Neuronal stem cell (in vitro differentiated cells): ENCODE data around the gene PLPPR1.

ENCODE experiments used
- DNase-seq: peaks from one replicate; pipeline ENCODE4 v3.0.0-alpha.2; 2013; ENCODE audit warnings: low spot score
- H2AFZ ChIP-seq: one replicate; pipeline ENCODE4 v1.6.1; 2013; ENCODE audit warnings: mild to moderate bottlenecking, low read length, inconsistent platforms
- H2AK5ac ChIP-seq: 2 replicates; pipeline ENCODE4 v1.6.1; 2013; ENCODE audit warnings: low read depth, mild to moderate bottlenecking, inconsistent platforms, low read length, moderate library complexity, mixed read lengths
- H2BK120ac ChIP-seq: 2 replicates; pipeline ENCODE4 v1.6.1; 2013; ENCODE audit warnings: low read depth, mild to moderate bottlenecking, inconsistent platforms, low read length, moderate library complexity, mixed read lengths
- H2BK12ac ChIP-seq: one replicate; pipeline ENCODE4 v1.6.1; 2013; ENCODE audit warnings: low read length, inconsistent platforms
- H2BK15ac ChIP-seq: 2 replicates; pipeline ENCODE4 v1.6.1; 2013; ENCODE audit warnings: mild to moderate bottlenecking, low read length, inconsistent platforms, mixed read lengths
- H2BK5ac ChIP-seq: one replicate; pipeline ENCODE4 v1.6.1; 2013; ENCODE audit warnings: inconsistent platforms, mild to moderate bottlenecking, low read length, moderate library complexity
- H3K14ac ChIP-seq: one replicate; pipeline ENCODE4 v1.6.1; 2013; ENCODE audit warnings: low read length, inconsistent platforms
- H3K18ac ChIP-seq: 2 replicates; pipeline ENCODE4 v1.6.1; 2013; ENCODE audit warnings: low read length, inconsistent platforms
- H3K23ac ChIP-seq: 2 replicates; pipeline ENCODE4 v1.6.1; 2013; ENCODE audit warnings: low read depth, mild to moderate bottlenecking, mixed read lengths, low read length, inconsistent platforms; ENCODE audit not compliant: poor library complexity
- H3K27ac ChIP-seq: replicated peaks from 3 replicates; pipeline ENCODE4 v1.5.1; 2013; ENCODE audit warnings: low read length, inconsistent platforms
- H3K27me3 ChIP-seq, 3 experiments: 2 replicates each; pipeline ENCODE4 v1.6.1; 2013; ENCODE audit warnings: low read length in 3 of 3, mild to moderate bottlenecking in 2 of 3, inconsistent platforms in 1 of 3, low read depth in 1 of 3, mixed read lengths in 1 of 3, moderate library complexity in 1 of 3; ENCODE audit not compliant: control insufficient read depth in 3 of 3, insufficient read depth in 3 of 3
- H3K36me3 ChIP-seq, 2 donors: replicated peaks in 1 of 2; 2 replicates each; pipeline ENCODE4 v1.6.1; 2013; ENCODE audit warnings: low read length in 2 of 2; ENCODE audit not compliant: control insufficient read depth in 2 of 2, insufficient read depth in 2 of 2
- H3K4ac ChIP-seq: 2 replicates; pipeline ENCODE4 v1.6.1; 2013; ENCODE audit warnings: inconsistent platforms, mild to moderate bottlenecking, low read length, moderate library complexity
- H3K4me1 ChIP-seq, 2 donors: 1 replicate in 1 of 2; 2 replicates in 1 of 2; pipeline ENCODE4 v1.6.1; 2013; ENCODE audit warnings: low read length in 2 of 2, low read depth in 1 of 2; ENCODE audit not compliant: control insufficient read depth in 2 of 2, insufficient read depth in 1 of 2
- H3K4me2 ChIP-seq: one replicate; pipeline ENCODE4 v1.6.1; 2013; ENCODE audit warnings: mild to moderate bottlenecking, low read length, inconsistent platforms; ENCODE audit not compliant: insufficient read depth, poor library complexity, severe bottlenecking
- H3K4me3 ChIP-seq, 2 donors: 2 replicates each; pipeline ENCODE4 v1.5.1; 2013; ENCODE audit warnings: low read length in 2 of 2, mild to moderate bottlenecking in 2 of 2, inconsistent platforms in 1 of 2, moderate library complexity in 1 of 2
- H3K79me1 ChIP-seq: one replicate; pipeline ENCODE4 v1.6.1; 2013; ENCODE audit warnings: low read depth, mild to moderate bottlenecking, inconsistent platforms, low read length, moderate library complexity
- H3K9ac ChIP-seq: one replicate; pipeline ENCODE4 v1.6.1; 2013; ENCODE audit warnings: mild to moderate bottlenecking, low read depth, low read length, inconsistent platforms; ENCODE audit not compliant: poor library complexity
- H3K9me3 ChIP-seq, 2 donors: replicated peaks in 1 of 2; 2 replicates each; pipeline versions ENCODE3 to v1.6.1; 2013; ENCODE audit warnings: low read length in 2 of 2, mild to moderate bottlenecking in 2 of 2, inconsistent platforms in 1 of 2, low read depth in 1 of 2, mixed read lengths in 1 of 2, moderate library complexity in 1 of 2; ENCODE audit not compliant: control insufficient read depth in 2 of 2, insufficient read depth in 1 of 2
- H4K8ac ChIP-seq: one replicate; pipeline ENCODE4 v1.6.1; 2013; ENCODE audit warnings: low read depth, mild to moderate bottlenecking, inconsistent platforms, low read length, moderate library complexity
- H4K91ac ChIP-seq: one replicate; pipeline ENCODE4 v1.6.1; 2013; ENCODE audit warnings: low read length, low read depth, mild to moderate bottlenecking, inconsistent platforms; ENCODE audit not compliant: poor library complexity
- WGBS, 2 donors: extraction: QIAGEN DNeasy Blood & Tissue Kit; methylation state at CpG; one replicate each; pipeline ENCODE4 v1.1.7; 2013; ENCODE audit warnings: missing lambda C conversion rate in 2 of 2, mixed read lengths in 1 of 2; ENCODE audit not compliant: insufficient read length in 2 of 2, insufficient replicate concordance in 1 of 2; ENCODE audit errors: extremely low coverage in 2 of 2; 5-methylcytosine and 5-hydroxymethylcytosine counted together

Gene PLPPR1

GRCh38 chr9:101191723-101192122 lies 163.2 kb downstream of the PLPPR1 start:
- DNase-seq, result no peak
- Histone ChIP-seq H3K79me1 (no peaks in the 10 kb centered on the region), H3K27me3 (no peaks in the 10 kb centered on the region), H3K4me1 (peaks cover 0 to 2% of the 10 kb centered on the region in 2 donors), H2AK5ac (no peak overlapping the region), H3K4ac (no peak overlapping the region), H4K8ac (no peak overlapping the region), H3K14ac (no peak overlapping the region), H2BK120ac (no peak overlapping the region), H3K18ac (no peak overlapping the region), H3K9ac (no peak overlapping the region), H3K9me3 (no peaks in the 10 kb centered on the region), H3K27ac (no peak overlapping the region), H2BK12ac (no peak overlapping the region), H2AFZ (no peak overlapping the region), H4K91ac (no peak overlapping the region), H3K23ac (no peak overlapping the region), H3K4me2 (no peak overlapping the region), H2BK5ac (no peak overlapping the region), H2BK15ac (no peak overlapping the region), H3K36me3 (no peaks in the 10 kb centered on the region), H3K4me3 (no peak overlapping the region)
- no CpG with 5 or more reads among the region's 2 CpGs for WGBS, 2 donors

DNA sequence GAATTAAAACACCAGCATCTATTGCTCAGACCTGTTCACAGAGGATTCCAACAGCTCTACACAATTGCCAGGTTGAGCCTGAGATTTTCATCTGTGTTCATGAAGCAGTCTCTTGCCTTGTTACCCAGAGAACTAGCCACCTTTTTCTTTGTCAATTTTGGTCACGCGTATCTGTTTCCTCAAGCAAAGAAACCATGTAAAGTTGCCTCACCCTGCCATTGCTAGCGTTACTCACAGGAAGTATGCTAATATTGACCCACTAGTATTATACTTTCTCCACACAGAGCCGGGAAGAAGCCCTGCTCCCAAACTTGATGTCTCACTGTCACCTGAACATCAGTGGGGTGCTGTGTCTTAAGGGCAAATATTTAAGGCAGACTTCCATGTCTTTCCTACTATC lies 168.5 kb downstream of the PLPPR1 start:
- WGBS, 2 donors, result no CpG with 5 or more reads among the region's 4 CpGs
- Histone ChIP-seq H4K8ac (no peak overlapping the region), H2AK5ac (no peak overlapping the region), H3K4me1 (no peaks in the 10 kb centered on the region), H3K4ac (no peak overlapping the region), H2BK15ac (no peak overlapping the region), H3K27ac (no peak overlapping the region), H4K91ac (no peak overlapping the region), H3K27me3 (no peaks in the 10 kb centered on the region), H3K4me2 (no peak overlapping the region), H3K4me3 (no peak overlapping the region), H3K14ac (no peak overlapping the region), H2BK12ac (no peak overlapping the region), H2BK5ac (no peak overlapping the region), H3K79me1 (no peaks in the 10 kb centered on the region), H2BK120ac (no peak overlapping the region), H3K18ac (no peak overlapping the region), H3K36me3 (no peaks in the 10 kb centered on the region), H3K23ac (no peak overlapping the region), H3K9ac (no peak overlapping the region), H3K9me3 (no peaks in the 10 kb centered on the region), H2AFZ (no peak overlapping the region)
- no peak for DNase-seq

GRCh38 chr9:101200852-101201251 lies 172.3 kb downstream of the PLPPR1 start:
- Histone ChIP-seq H3K18ac (no peak overlapping the region), H3K36me3 (no peaks in the 10 kb centered on the region), H3K79me1 (no peaks in the 10 kb centered on the region), H2AK5ac (no peak overlapping the region), H3K4ac (no peak overlapping the region), H3K27me3 (no peaks in the 10 kb centered on the region), H3K9me3 (no peaks in the 10 kb centered on the region), H4K8ac (no peak overlapping the region), H2BK12ac (no peak overlapping the region), H3K23ac (no peak overlapping the region), H3K4me3 (no peak overlapping the region), H3K4me1 (no peaks in the 10 kb centered on the region), H2AFZ (no peak overlapping the region), H2BK120ac (no peak overlapping the region), H3K4me2 (no peak overlapping the region), H3K27ac (no peak overlapping the region), H3K9ac (no peak overlapping the region), H3K14ac (no peak overlapping the region), H2BK5ac (no peak overlapping the region), H2BK15ac (no peak overlapping the region), H4K91ac (no peak overlapping the region)
- WGBS, 2 donors, result no CpG with 5 or more reads among the region's 2 CpGs
- no peak for DNase-seq

- H3K27me3 ChIP-seq, result no peaks in the 10 kb centered on the region
- H3K4me2 ChIP-seq, result no peak overlapping the region
- H3K23ac ChIP-seq, result no peak overlapping the region
- no peak overlapping the region for H3K4me3 ChIP-seq
- H4K8ac ChIP-seq, result no peak overlapping the region
- H2AK5ac ChIP-seq, result no peak overlapping the region
- DNase-seq, result no peak
- no peaks in the 10 kb centered on the region for H3K4me1 ChIP-seq
- H2BK5ac ChIP-seq, result no peak overlapping the region
- H3K9ac ChIP-seq, result no peak overlapping the region
- H2AFZ ChIP-seq, result no peak overlapping the region
- no peak overlapping the region for H2BK120ac ChIP-seq
- no peak overlapping the region for H2BK12ac ChIP-seq
- WGBS, 2 donors, result no CpG with 5 or more reads among the region's 2 CpGs
- H2BK15ac ChIP-seq, result no peak overlapping the region
- no peaks in the 10 kb centered on the region for H3K9me3 ChIP-seq
- no peak overlapping the region for H3K14ac ChIP-seq
- H3K27ac ChIP-seq, result no peak overlapping the region
- H3K4ac ChIP-seq, result no peak overlapping the region
- no peaks in the 10 kb centered on the region for H3K36me3 ChIP-seq
- no peak overlapping the region for H3K18ac ChIP-seq
- no peaks in the 10 kb centered on the region for H3K79me1 ChIP-seq
- no peak overlapping the region for H4K91ac ChIP-seq
These were observed 173.1 kb downstream of the PLPPR1 start for GRCh38 chr9:101201630-101202029.
